KMS-11 (cell line): ENCODE measurements around the gene HAUS8.

ENCODE experiments used
- H2AFZ ChIP-seq: fragments of 200-600 bp; sonication (generic); 2 replicates; pipeline ENCODE4 v1.6.1; 2016; ENCODE audit warnings: antibody characterized with exemption, mixed run types, low read depth
- H3K27ac ChIP-seq: fragments of 200-600 bp; sonication (generic); 2 replicates; pipeline ENCODE4 v1.6.1; 2016; ENCODE audit warnings: mild to moderate bottlenecking, mixed run types
- H3K27me3 ChIP-seq: fragments of 200-600 bp; sonication (generic); 2 replicates; pipeline ENCODE4 v1.6.1; 2017; ENCODE audit warnings: mild to moderate bottlenecking, low read depth, mixed run types, moderate library complexity; ENCODE audit not compliant: insufficient read depth
- H3K36me3 ChIP-seq: fragments of 200-600 bp; sonication (generic); 2 replicates; pipeline ENCODE4 v1.6.1; 2017; ENCODE audit warnings: mild to moderate bottlenecking, mixed run types; ENCODE audit not compliant: insufficient read depth
- H3K4me1 ChIP-seq: fragments of 200-600 bp; sonication (generic); 2 replicates; pipeline ENCODE4 v1.6.1; 2016; ENCODE audit warnings: mild to moderate bottlenecking, low read depth, mixed run types; ENCODE audit not compliant: poor library complexity, severe bottlenecking
- H3K4me2 ChIP-seq: fragments of 200-600 bp; sonication (generic); 2 replicates; pipeline ENCODE4 v1.7.0; 2016; ENCODE audit warnings: mild to moderate bottlenecking, mixed run types
- H3K4me3 ChIP-seq: fragments of 200-600 bp; sonication (generic); IDR thresholded peaks from 2 replicates; pipeline ENCODE4 v1.6.1; 2017; ENCODE audit warnings: low read depth, low read length, mixed read lengths; ENCODE audit not compliant: insufficient read depth
- H3K79me2 ChIP-seq: fragments of 200-600 bp; sonication (generic); 2 replicates; pipeline ENCODE4 v1.6.1; 2016; ENCODE audit warnings: low read depth, mixed run types; ENCODE audit not compliant: insufficient read depth
- H3K9ac ChIP-seq: fragments of 200-600 bp; sonication (generic); 2 replicates; pipeline ENCODE4 v1.6.1; 2016; ENCODE audit warnings: mild to moderate bottlenecking, mixed run types
- H4K20me1 ChIP-seq: fragments of 200-600 bp; sonication (generic); 2 replicates; pipeline ENCODE4 v1.6.1; 2016; ENCODE audit warnings: mild to moderate bottlenecking, mixed run types; ENCODE audit not compliant: insufficient read depth
- TF ChIP-seq, protein P1 (sequence below): fragments of 200-600 bp; sonication (generic); conservative IDR thresholded peaks from 2 replicates; pipeline ENCODE4 v1.6.1; 2017; ENCODE audit warnings: low read depth, mild to moderate bottlenecking, antibody characterized with exemption, low read length, moderate library complexity, mixed read lengths

HAUS8 gene

DNA sequence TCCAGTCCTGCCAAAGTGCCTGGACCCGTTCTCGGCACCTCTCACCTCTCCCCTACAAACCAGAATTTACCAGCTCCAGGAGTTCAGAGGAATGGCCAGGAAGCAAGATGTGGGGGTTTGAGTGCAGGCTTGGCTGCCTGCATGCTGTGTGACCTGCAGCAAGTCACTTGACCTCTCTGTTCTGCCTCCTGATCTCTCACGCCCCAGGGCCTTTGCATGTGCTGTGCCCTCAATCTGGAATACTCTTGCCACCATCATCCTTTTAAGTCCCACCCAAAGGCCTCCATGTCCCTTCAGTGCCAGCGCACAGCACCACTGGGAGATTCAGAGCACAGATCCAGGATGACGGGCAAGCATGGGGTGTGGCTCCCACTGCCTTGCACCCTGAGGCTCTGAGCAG lies 43.7 kb upstream of the HAUS8 start:
- Histone ChIP-seq H2AFZ (no peak overlapping the region), H4K20me1 (no peaks in the 10 kb centered on the region), H3K4me3 (no peak overlapping the region), H3K4me2 (no peak overlapping the region), H3K79me2 (no peaks in the 10 kb centered on the region), H3K27ac (no peak overlapping the region), H3K4me1 (no peaks in the 10 kb centered on the region), H3K9ac (no peak overlapping the region), H3K36me3 (no peaks in the 10 kb centered on the region), H3K27me3 (no peaks in the 10 kb centered on the region)
- TF ChIP-seq, protein P1, sequence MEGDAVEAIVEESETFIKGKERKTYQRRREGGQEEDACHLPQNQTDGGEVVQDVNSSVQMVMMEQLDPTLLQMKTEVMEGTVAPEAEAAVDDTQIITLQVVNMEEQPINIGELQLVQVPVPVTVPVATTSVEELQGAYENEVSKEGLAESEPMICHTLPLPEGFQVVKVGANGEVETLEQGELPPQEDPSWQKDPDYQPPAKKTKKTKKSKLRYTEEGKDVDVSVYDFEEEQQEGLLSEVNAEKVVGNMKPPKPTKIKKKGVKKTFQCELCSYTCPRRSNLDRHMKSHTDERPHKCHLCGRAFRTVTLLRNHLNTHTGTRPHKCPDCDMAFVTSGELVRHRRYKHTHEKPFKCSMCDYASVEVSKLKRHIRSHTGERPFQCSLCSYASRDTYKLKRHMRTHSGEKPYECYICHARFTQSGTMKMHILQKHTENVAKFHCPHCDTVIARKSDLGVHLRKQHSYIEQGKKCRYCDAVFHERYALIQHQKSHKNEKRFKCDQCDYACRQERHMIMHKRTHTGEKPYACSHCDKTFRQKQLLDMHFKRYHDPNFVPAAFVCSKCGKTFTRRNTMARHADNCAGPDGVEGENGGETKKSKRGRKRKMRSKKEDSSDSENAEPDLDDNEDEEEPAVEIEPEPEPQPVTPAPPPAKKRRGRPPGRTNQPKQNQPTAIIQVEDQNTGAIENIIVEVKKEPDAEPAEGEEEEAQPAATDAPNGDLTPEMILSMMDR = no peak

DNA sequence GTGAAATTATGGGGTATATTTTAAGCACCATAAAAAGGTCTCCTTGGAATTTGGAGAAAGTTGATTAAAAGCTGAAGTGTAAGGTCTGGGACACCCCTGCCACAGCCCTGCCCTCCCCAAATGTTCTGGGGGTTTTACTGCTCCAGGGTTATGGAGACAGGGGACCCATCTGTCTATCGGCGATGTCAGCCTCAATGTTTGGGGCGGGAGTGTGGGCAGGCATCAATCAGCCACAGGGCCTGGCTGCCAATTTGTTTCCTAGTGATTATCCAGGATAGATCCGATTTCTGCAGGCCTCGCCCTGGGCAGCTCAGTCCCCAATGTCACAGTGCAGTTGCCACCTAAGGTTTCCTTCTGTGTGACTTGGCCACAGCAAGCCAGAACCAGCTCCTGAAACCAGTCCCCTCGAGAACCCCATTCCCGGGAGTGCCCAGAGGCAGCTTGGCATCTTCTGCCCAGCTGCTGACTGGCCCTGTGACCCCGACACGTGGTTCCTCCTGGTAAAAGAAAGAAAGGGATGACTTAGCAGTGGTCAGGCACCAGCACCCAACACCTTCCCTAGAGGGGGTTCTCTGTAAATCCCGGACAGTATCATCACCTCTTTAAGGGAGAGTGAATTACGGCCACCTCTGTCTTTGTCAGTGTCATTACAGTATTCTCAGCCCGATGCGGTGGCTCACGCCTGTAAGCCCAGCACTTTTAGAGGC lies 41.9 kb upstream of the HAUS8 start:
- Histone ChIP-seq H3K79me2 (no peaks in the 10 kb centered on the region), H3K27me3 (no peaks in the 10 kb centered on the region), H3K4me1 (no peaks in the 10 kb centered on the region), H3K9ac (no peak overlapping the region), H3K4me2 (no peak overlapping the region), H3K4me3 (no peak overlapping the region), H3K27ac (no peak overlapping the region), H4K20me1 (no peaks in the 10 kb centered on the region), H2AFZ (no peak overlapping the region), H3K36me3 (no peaks in the 10 kb centered on the region)
- TF ChIP-seq, protein P1 = no peak

DNA sequence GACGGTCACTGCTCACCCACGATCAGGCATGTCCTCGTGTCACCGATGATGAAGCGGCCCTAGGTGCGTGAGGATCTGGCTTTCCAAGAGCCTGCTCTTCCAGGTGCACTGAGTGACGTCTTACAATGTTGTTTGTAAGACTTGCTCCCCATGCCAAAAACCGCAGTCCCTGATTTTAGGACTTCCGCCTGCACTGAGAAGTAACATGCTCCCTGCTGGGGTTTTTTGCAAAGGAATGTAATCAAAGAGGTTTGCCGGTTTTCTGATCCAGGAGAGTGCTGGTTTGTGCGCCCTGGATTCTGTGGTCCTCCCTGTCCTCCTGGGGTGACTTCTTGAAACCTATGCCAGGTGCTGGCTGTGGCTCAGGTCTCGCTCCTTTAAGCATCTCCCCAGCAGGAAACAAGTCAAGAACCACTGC lies 39.2 kb upstream of the HAUS8 start:
- Histone ChIP-seq H3K4me1 (no peaks in the 10 kb centered on the region), H3K27me3 (no peaks in the 10 kb centered on the region), H3K4me2 (no peak overlapping the region), H2AFZ (no peak overlapping the region), H3K4me3 (no peak overlapping the region), H3K9ac (no peak overlapping the region), H4K20me1 (no peaks in the 10 kb centered on the region), H3K79me2 (no peaks in the 10 kb centered on the region), H3K27ac (no peak overlapping the region), H3K36me3 (no peaks in the 10 kb centered on the region)
- TF ChIP-seq, protein P1 = no peak

DNA sequence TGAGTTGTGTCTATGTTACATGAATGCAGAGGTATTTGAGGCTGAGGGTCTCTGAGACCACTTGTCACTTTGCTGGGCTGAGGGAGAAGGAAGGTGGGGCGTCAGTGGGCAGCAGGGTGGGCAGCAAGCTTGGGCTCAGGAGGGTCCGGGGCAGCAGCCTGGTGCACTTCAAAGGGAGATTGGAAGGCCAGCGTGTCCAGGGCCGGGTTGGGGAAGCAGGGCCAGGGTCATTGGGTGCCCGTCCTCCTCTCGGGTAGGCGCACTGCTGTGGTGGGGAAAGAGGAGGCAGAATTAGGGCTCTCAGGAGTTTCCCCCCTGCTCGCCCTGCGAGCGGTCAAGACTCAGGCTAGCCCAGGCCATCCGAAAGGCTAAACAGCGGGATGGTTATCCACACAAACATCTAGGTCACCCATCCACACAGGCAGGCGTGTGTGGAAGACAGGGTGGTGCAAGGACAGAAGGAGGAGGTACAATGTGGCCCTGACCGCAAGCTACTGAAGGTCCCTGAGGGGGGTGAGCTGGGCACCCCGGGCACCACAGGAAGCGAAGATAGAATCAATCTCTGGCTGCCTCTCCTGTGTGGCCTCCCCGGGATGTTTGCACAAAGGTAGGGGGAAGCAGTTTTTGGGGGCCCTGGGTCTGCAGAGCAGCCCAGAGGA lies 38.0 kb upstream of the HAUS8 start:
- Histone ChIP-seq H4K20me1 (no peaks in the 10 kb centered on the region), H3K36me3 (no peaks in the 10 kb centered on the region), H3K27me3 (no peaks in the 10 kb centered on the region), H2AFZ (no peak overlapping the region), H3K4me1 (no peaks in the 10 kb centered on the region), H3K9ac (no peak overlapping the region), H3K79me2 (no peaks in the 10 kb centered on the region), H3K27ac (no peak overlapping the region), H3K4me3 (no peak overlapping the region), H3K4me2 (no peak overlapping the region)
- TF ChIP-seq, protein P1 = no peak
